HG03280 (cell line): ENCODE measurements around the gene LAMB1.

Experiments
- ATAC-seq: cut with Tn5 transposase; IDR thresholded peaks from one replicate; pipeline ENCODE4 v1.9.1; 2021; ENCODE audit warnings: mild to moderate bottlenecking, moderate library complexity; ENCODE audit not compliant: unreplicated experiment

The LAMB1 gene

DNA sequence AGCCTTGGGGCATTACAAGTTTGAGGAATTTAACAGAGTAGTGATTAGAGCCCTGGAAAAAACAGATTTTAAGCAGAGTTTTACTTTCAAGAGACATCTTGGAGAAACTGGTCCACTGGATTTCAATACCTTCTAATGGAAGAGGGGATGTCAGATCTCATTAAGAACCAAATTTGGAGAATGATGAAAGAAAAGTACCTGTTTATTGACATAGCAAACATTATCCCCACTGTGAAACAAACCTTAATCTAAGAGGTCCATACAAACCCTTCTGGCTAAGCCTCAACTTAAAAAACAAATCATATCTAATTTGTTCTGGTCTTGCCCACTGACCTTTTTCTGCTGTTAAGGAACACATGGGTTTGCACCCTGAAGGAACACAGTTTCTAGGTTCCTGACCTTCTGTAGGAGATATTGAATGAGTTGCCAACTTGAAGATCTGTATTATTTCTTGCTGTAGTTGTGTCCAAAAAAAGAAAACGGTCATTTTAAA is 53.5 kb downstream of the LAMB1 start:
- ATAC-seq: no peak

DNA sequence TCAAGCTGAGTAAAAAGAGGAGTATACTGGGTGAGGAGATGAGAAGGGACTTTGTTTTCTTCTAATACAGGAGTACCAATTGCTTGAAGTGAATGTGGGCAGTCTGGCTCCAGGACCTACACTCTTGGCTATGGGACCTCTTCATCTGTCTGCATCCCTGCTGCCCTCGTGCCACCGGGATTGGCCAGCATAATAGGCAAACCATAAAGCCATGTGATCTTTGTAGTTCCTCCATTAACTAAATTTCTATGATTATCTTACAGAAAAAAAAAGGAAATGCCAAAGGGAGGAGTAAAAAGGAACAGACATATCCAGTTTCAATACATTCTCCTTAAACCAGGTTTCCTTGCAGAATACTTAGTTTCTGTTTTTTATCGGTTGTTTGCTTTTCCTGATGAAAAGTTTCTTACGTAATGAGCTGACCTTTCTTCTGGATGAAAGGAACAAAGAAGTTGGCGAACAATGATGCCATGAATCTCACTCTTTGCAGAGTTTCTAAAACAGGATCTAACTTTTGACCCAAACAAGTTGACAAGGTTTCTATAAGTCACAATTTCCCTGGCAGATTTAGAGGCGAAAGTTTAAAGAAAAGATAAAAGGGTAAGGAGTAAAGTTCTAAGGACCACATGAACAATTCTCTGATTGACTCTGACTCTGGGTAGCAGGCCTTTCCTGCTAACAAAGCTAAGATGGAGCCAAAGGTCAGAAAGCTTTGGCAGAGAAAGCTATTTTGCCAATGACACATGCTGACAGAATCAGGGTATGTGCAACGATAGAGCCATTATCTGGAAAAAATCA is 54.1 kb downstream of the LAMB1 start:
- ATAC-seq: no peak

DNA sequence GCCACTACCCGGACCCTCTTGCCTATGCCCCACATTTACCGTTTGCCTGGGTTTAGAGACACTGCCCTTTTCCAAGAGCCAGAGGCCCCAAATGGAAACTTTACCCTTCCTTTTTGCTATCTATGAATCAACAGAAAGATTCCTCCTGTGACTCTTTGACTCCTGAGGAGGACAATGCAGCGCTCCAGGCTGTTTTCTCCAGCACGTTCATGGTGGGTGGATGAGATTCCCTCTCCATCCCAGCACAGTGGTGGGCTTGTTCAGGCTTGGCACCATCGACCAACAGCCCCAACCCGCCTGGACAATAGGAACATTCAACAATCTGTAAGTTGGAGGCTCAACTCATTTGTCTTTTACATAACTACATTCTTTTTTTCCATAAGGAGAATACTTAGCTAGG is 56.1 kb downstream of the LAMB1 start:
- ATAC-seq: no peak

DNA sequence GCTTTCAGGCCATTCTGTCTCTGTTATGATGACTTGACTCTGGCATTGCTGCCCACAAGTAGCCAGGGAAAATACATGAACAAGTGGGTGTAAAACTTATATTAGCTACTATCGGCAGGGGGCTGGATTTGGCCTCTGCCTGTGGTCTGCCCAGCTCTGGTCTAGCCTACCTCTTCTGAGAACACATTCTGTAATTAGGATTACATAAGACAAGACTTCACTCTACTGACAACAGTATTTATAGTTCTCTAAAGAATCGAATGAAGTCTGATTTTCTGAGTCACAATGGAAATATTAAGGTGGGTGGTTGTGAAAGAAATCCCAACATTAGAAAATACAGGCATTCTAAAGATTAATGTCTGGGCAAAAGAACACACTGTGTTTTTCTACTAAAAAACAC is 56.5 kb downstream of the LAMB1 start:
- ATAC-seq: no peak

DNA sequence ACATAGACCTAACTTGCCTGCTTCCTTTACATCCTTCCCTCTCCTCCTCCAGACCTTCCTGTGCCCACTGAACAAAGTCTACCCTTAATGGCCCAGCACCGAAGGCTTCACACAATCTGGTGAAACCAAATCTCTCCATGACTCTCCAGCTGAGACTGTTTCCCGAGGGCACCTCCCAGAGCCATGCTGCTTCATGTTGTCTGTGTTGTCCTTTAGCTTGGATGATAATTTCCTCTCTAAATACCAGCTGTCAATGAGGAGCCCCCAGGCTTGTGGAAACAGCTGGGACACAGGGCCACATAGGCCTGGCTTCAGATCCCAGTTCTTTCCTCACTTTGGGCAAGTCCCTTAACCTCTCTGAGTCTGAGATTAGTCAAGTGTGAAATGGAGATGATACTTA is 57.6 kb downstream of the LAMB1 start:
- no peak for ATAC-seq

DNA sequence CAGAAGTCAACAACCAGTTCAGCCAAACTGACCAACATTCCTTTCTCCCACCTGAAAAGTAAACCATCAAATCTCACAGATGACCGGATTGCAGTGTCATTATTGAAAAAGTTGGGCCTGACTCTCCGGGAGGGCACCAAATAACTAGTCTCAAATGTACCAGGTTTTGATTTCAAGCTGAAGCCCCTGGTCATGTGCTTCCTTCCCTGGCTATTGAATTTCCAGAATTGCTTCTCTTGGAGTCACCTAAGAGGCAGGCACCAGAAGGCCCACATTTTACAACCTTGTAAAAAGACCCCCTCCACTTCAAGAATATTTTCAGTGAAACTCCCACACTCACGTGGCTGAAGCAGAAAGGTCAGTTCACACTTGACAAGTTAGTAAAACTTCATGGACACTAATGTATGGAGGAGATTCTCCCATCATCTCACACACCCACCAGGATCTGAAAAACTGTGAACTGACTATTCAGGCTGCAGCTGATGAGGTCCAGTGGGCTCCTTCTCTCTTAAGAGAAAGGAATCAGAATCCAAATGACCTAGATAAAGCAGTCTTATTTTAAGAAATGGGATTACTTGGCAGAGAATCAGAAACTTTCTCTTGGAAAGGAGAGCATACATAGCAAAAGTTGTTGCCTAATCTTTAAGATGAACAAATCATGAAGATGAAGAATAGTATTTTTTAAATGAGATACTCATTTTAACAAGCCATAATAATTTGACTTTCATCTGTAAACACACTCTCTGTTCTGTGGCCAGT is 58.4 kb downstream of the LAMB1 start:
- ATAC-seq: no peak

DNA sequence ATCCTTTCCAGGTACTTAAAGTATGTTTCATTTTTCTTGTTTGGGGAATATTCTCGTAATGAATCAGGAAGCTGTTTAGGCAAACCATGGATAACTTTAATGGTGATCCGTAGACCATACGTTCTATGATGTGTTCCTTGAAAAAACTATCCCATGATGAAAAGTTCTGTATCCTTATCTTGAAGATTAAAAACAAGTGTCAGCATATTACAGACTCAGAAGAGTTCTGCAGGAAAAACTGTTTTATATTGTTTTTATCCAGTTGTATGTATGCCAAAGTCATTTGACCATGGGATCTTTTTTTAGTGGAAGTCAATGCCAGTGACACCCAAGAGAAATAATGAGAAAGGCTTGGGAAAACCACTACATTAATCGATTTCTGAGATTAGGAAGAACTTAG is 59.9 kb downstream of the LAMB1 start:
- ATAC-seq: no peak

DNA sequence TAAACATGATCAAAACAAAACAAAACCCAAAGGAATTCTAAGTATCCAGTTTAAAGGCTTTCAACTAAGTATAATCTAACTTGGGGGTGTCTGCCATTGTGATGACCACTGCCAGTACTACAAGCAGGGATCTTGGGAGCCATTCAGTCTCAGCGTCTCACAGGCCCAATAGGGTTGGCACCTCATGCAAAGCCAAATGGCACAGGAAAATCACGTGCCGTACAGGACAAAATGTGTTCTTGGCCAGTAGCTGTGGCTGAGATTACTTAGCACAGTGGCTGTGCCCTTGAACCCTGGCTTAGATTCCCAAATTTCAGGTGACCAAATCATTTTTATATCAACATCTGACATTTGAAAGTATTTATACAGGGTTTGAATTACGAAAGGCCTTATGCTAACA is 62.0 kb downstream of the LAMB1 start:
- no peak for ATAC-seq

DNA sequence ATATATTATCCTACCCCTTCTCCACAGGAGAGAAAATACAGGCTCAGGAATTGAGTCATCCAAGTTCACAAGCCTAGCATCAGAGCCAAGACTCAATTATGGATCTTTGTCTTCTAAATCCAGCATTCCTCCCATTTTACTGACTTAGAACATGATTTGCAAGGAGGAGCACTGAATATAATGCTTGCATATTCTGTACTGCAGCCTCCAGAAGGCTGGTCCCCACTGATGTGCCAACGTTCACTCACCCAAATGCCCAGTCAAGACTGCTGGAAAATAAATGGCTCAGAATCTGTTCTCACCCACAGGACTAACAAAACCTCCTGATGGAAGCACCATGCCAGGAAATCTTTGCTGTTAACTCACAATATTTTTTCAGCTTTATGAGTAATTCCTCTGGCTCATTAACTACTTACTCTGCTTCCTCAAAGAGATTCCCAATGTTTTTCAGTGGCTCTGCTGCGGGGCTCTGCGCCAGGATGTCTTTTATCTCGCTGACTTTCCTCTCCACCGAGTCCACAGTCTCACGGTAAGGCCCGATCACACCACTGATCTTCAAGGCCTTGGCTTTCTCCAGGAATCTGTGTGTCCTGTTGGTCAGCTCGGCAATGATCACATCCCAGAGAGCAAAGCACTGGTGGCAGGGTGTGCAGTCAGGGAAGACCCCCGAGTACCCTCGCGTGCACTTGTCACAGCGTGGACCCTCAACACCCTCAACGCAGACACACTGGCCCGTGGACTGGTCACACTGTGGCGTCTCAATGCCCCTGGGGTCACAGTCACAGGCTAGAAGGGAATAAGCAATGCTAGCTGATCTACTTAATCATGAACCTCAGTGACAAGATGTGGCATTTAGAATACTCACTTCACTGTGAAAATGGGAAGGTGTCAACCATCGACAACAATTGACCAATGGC is 63.1 kb downstream of the LAMB1 start:
- no peak for ATAC-seq

DNA sequence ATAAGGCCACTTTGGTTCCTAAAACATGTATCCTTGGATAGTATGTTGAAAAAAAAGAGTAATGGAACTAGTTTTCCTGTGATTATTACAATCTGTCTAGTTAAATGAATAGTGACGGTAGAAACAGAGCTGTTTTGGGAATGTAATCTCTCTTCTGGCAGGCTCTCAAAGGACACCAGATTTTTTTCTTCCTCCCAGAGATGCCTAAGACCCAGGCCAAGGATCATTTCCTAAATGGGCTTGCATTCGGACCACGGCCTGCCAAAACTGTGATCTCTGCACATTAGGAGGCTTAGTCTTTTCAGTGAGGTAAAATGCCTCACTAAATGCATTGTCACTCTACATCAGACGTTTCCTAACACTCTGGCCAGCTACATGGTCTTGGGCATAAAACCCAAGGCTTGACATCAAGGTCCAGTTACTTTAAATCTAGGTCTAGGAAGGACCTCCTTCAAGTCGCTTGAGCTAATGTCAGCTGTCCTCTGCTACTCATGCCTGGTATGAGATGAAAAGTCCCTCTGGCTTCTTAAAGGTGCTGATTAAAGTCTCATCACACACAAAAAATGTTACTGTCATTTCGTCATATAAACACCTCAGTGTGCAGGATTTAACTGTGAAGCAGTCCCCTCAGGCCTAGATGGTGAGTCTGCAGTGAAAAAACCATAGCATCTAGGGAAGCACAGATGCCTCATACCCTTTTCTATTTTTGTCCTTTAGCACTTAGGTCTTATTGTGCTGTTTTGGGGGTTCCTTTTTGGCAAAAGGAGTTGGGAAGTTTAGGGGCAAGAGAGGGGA is 64.3 kb downstream of the LAMB1 start:
- no peak for ATAC-seq

DNA sequence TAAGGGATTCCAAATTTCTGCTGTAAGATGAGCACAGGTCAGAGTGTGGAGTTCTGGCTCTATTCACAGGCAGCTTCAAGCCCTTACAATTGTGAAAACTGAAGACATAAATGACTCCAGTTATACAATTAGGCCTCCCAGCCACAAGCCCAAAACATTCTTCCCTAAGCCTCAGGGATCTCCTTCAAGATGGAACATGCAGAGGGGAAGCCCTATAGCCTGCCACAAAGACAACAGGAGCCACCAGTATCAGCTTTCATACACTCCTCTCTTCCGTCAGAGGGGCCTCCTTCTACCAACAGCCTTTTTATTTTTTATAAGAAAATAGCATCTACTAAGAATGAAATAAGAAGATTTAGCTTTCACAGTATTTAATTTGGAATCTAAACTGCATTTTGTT is 65.4 kb downstream of the LAMB1 start:
- no peak for ATAC-seq

DNA sequence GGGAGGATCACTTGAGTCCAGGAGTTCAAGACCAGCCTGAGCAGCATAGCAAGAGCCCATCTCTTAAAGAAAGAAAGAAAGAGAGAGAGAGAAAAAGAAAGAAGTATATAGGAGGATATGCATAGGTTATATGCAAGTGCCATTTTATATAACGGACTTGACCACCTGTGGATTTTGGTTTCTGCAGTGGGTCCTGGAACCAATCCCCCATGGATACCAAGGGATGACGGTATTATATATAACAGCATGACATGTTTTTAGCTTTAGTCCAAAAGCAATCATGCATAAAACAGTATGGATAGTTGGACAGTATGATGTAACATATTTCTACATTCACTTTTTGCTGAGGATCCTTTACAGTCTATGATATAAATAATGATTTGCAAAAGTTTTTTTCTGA is 66.6 kb downstream of the LAMB1 start:
- ATAC-seq: no peak

DNA sequence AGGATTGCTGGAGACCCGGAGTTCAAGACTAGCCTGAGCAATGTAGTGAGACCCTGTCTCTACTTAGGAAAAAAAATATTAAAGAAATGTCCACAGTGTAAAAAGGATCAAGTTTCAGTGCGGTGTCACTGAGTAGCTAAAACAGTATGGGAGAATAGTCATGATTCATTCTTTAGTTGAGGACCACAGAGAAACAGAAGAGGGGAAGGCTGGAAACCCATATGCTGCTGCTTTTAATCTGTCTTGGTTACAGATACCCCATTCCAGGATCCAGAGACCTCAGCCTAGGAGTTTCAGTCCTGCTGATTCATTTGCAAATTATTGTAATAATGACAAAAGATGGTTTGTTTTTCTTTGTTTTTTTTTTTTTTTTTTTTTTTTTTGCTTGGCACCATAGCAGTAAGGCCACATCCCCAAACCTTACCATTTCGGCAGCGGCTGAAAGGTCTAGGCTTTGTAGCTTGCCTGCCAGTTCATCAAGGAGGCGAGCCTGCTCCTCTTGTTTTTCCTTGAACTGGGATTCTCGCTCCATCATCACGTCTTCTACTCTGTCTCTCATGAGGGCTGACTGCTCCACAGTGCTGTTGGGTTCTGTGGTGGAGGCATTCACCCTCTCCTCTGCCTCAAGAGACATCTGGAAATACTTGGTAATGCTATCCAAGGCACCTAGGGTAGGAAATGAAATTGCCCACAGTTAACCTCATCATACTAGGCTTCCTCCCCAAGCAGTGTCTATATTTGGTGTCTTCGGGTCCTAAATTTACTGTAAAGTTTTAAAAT is 67.8 kb downstream of the LAMB1 start:
- ATAC-seq: no peak

DNA sequence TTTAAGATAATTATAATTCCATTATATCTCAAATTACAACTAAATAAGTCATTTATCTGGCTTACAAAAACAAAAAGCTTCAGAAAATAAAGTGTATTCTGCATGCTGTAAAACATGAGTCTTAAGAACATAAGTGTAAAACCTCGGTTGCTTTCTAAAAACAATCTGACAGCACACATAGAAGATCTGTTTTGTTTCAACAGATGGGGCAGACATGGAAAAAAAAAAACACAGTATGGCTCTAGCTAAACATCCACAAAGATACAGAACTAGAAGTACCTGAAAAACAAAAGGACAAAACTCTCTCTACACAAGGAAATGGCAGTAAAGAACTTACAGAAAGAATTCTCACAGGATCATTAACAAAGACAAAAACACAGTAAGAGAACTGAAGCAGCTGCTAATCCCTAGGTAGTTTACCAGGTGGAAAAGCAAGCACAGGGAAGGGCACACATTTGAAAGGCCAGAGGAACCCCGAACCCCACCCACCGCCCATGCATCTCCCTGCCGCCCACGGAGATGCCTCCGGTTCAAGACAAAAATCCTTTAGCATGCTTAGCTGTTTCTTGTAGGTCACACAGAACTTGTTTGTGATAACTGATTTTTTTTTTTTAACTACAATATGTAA is 69.5 kb downstream of the LAMB1 start:
- no peak for ATAC-seq

DNA sequence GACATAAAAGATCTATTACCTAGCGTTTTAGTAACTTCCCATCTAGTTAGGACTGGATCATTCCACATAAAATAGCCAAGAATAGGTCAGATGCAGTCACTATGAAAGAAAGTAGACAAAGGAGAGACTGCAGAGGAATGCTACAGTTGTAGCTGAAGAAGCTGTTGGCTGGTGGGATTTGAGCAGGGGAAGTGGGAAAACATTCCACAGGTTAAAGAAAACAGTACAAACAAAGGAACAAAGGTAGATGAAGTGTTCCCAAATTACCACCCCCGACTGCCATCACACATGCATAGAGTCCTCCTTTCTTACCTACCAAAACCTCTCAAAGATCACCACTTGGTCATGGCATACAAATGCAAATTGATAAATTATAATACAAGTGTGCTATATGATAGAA is 70.2 kb downstream of the LAMB1 start:
- ATAC-seq: no peak

DNA sequence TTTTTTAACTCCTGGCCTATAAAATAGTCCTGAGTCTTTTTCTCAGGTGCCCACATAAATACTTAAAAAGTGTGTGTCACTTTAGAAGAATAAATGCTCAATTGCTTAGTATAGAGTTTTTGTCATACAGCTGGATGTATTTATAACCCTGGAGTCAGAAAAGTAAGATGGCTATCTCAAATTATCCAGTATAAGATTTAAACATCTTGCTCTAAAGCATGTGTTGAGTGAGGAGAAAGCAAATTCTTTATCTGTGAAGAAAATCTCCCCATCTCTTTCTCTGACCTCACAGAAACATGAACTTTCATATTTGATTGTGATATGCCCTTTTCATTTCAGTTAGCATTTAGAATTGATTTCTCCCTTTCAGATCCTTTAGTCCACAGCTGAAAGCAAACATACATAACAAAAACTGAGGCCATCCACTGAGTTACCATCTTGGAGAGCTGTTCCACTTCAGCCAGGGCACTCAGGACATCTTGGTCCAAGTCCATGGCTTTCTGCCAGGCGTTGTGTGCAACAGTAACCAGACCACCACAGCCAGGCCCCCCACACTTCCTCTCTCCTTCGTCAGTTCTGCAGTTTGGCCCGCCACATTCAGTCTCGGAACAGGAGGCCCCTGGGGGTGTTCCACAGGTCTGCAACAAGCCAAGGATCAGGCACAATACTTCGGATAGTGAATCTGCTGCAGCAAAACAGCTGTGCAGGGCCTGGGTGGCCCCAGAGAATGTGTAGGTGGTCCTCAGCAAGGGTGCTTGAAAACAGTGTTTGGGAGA is 71.0 kb downstream of the LAMB1 start:
- no peak for ATAC-seq

DNA sequence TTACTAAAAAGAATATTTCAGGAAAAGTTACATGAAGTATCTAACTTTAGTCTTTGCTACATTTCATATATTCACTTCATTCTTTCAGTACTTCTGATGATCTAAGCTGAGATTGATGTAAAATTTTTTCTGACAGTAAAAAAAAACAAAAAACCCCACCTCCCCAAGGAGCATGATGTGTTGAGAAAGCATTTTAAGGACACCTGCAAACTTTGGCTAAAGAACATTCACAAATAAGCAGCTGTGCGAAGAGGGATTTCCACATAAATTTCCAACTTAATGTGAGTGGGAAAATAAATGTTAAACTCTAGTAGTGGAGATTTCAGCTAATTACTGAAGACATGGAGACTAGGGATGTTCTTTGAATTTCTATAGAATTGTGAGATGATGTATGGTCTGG is 76.5 kb downstream of the LAMB1 start:
- no peak for ATAC-seq

DNA sequence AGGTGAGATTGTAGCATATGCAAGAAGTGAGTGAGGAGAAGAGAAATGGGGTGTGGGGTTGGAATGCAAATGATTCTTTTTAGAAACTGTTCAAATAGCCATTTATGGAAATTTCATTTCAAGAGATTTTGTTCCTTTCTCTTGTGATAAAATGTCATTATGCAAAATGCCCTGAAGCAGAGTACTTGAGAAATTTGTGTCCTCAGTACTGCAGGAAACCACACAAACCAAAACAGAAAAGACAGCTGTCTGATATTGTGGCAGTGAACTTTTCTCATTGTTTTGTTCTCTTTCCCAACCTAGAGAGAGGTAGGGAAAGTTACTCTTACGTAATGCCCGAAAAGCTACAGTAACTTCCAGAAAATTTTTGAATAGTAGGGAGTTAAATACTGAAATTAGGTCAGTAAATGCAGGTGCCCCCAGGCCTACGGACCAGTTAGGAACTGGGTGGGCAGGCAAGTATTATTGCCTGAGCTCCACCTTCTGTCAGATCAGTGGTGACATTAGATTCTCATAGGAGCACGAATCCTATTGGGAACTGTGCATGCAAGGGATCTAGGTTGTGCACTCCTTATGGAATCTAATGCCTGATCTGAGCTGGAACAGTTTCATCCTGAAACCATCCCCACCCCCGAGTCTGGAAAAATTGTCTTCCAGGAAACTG is 78.0 kb downstream of the LAMB1 start:
- ATAC-seq: peak; percentile 89
